A673 (cell line): ENCODE measurements around the gene MECR. TPM values are rescaled to one million over a fixed set of nuclear protein-coding genes. Genes with fewer than 3 reads are reported as not detected.

ENCODE experiments used
- BruUV-seq: library from RNA; stranded (reverse); fragments of 400-500 nt; replicated peaks from 2 replicates; lab custom pipeline; 2021; lab: Mats Ljungman, UMichigan
- CTCF ChIA-PET: fragments of 300-600 bp; sonication (Branson Sonifier 250); formaldehyde crosslinking; loops from one replicate; lab custom pipeline; 2022; ENCODE audit warnings: antibody characterized with exemption; lab: Charles Lee
- POLR2A ChIA-PET: fragments of 300-600 bp; sonication (Branson Sonifier 250); formaldehyde crosslinking; loops from one replicate; lab custom pipeline; 2022; ENCODE audit warnings: antibody characterized with exemption; ENCODE audit not compliant: low non-redundant PET; lab: Charles Lee
- DNase-seq: peaks from one replicate; pipeline ENCODE4 v3.0.0-alpha.2; 2015; ENCODE audit warnings: low spot score
- H3K27ac ChIP-seq: fragments of 200-600 bp; sonication (generic); 2 replicates; pipeline ENCODE4 v1.5.1; 2016; ENCODE audit warnings: mixed run types, low read depth, mild to moderate bottlenecking, mixed read lengths, antibody characterized with exemption, low read length; ENCODE audit not compliant: poor library complexity, severe bottlenecking
- H3K27me3 ChIP-seq: fragments of 200-600 bp; sonication (generic); replicated peaks from 2 replicates; pipeline ENCODE4 v1.6.1; 2017; ENCODE audit warnings: mixed run types, low read depth, mild to moderate bottlenecking, mixed read lengths, antibody characterized with exemption, low read length; ENCODE audit not compliant: insufficient read depth, poor library complexity
- H3K36me3 ChIP-seq: fragments of 200-600 bp; sonication (generic); 2 replicates; pipeline ENCODE4 v1.6.1; 2016; ENCODE audit warnings: mixed run types, mild to moderate bottlenecking, mixed read lengths, antibody characterized with exemption, low read length; ENCODE audit not compliant: insufficient read depth, poor library complexity, severe bottlenecking
- H3K4me1 ChIP-seq: fragments of 200-600 bp; sonication (generic); 2 replicates; pipeline ENCODE4 v1.6.1; 2017; ENCODE audit warnings: mixed run types, mild to moderate bottlenecking, mixed read lengths, antibody characterized with exemption, low read length; ENCODE audit not compliant: insufficient read depth, poor library complexity, severe bottlenecking
- H3K4me3 ChIP-seq: fragments of 200-600 bp; sonication (generic); 2 replicates; pipeline ENCODE4 v1.5.1; 2016; ENCODE audit warnings: low read depth, mixed run types, mild to moderate bottlenecking, mixed read lengths, low read length; ENCODE audit not compliant: poor library complexity, severe bottlenecking
- H3K9me3 ChIP-seq: fragments of 200-600 bp; sonication (generic); 2 replicates; pipeline ENCODE4 v1.6.1; 2016; ENCODE audit warnings: mixed run types, low read depth, mild to moderate bottlenecking, mixed read lengths, antibody characterized with exemption, low read length; ENCODE audit not compliant: poor library complexity, severe bottlenecking
- CTCF ChIP-seq: fragments of 300-800, 200-600 bp; sonication (generic); conservative IDR thresholded peaks from 2 replicates; pipeline ENCODE4 v1.5.1; 2017; ENCODE audit warnings: low read depth, mild to moderate bottlenecking, antibody characterized with exemption, low read length, moderate library complexity, mixed read lengths
- EZH2 ChIP-seq: fragments of 200-600 bp; sonication (generic); IDR thresholded peaks from 2 replicates; pipeline ENCODE4 v1.6.1; 2017; ENCODE audit warnings: borderline replicate concordance, low read depth, mild to moderate bottlenecking, mixed read lengths, antibody characterized with exemption, low read length; ENCODE audit not compliant: poor library complexity, severe bottlenecking
- intact Hi-C: fragments of 100-400 bp; cut with micrococcal nuclease; formaldehyde crosslinking; loops from one replicate; pipeline ENCODE4 v1.10.0; 2022; ENCODE audit not compliant: unreplicated experiment
- total RNA-seq: library from RNA; stranded (reverse); gene quantifications from 2 replicates; pipeline ENCODE4 v1.2.3, GENCODE V29; 2021

Gene MECR
- total RNA-seq, 1 experiment from 2014 or later = 39.0 TPM

DNA sequence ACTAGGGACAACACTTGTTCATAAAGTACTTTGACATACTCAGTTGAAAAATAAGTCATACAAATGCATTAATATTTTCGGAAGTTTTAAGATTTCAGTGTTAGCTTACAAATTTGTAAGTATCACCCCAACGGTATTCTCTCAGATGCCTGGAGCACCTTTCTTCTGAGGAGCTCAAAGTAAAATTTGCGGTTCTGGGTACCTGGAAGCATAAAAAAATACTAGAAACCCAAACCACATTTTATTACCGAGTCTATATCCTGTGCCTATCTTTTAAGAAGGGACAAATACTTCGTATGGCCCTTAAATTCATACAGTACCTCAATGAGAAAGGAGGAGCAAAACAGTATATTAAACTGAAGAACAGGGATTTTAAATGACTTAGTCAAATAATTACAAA, 59.2 kb downstream of the MECR start:
- H3K27me3 ChIP-seq = no peaks in the 10 kb centered on the region
- intact Hi-C loops = no loop called here
- POLR2A ChIA-PET = interaction anchor here (0.6 to 1.0 kb wide), 2 partner anchors 12 to 389 kb away, joined by 3 to 8 read pairs; no protein-coding TSS in a partner anchor
- no peaks in the 10 kb centered on the region for H3K9me3 ChIP-seq
- no peak for DNase-seq
- BruUV-seq = no TSS peak
- H3K27ac ChIP-seq = peak overlapping the region; percentile 34
- no peak overlapping the region for H3K4me3 ChIP-seq
- peaks cover 30% of the 10 kb centered on the region for H3K36me3 ChIP-seq
- CTCF ChIA-PET = interaction anchor here (0.6 kb wide), 1 partner anchor 287 kb away, joined by 6 read pairs; no protein-coding TSS in a partner anchor
- TF ChIP-seq CTCF (no peak), EZH2 (no peak)
- peaks cover 45% of the 10 kb centered on the region for H3K4me1 ChIP-seq

DNA sequence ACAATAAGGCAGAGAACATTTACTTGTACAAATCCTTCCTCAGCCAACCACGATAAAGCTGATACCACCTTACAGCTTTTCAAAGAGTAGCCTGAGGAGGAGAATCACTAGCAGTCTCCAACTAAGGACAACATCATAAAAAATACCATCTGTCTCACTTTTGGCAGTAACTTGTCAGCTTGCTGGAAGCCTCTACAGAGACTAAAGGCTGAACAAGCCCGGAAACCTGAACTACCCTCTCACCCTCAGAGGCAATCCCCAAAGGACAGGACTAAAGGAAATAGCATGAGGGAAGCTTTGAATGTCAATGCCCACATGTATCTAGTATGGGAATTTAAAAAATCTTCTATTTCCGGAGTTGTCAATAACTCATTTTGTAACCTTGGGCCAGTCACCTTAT, 59.6 kb downstream of the MECR start:
- peaks cover 34% of the 10 kb centered on the region for H3K36me3 ChIP-seq
- H3K4me3 ChIP-seq = no peak overlapping the region
- H3K27me3 ChIP-seq = no peaks in the 10 kb centered on the region
- intact Hi-C loops = no loop called here
- peaks cover 41% of the 10 kb centered on the region for H3K4me1 ChIP-seq
- no peaks in the 10 kb centered on the region for H3K9me3 ChIP-seq
- no TSS peak for BruUV-seq
- ChIA-PET CTCF (no interaction called here), POLR2A (interaction anchor here (0.6 to 1.0 kb wide), 2 partner anchors 12 to 388 kb away, joined by 3 to 8 read pairs; no protein-coding TSS in a partner anchor)
- peak overlapping the region; percentile 46 for H3K27ac ChIP-seq
- TF ChIP-seq CTCF (no peak), EZH2 (no peak)
- DNase-seq = peak; percentile 84

DNA sequence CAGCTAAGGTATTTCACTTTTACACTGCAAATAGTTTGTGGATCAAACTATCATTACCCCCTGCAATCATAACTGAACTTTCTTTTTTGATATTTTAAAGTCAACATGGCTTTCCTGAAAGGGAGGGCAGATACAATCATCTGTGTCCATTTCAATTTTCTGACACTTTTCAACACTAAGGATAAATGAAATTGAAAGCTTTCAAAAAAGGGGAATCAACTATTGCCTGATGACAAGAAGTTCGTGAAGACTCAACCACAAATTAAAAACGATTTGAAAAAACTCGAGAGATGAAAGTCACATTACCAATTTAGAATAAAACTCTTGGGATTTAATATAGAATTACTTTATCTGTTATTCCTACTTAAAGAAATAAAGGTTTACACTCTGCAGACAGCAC, 60.8 kb downstream of the MECR start:
- intact Hi-C loops = no loop called here
- no TSS peak for BruUV-seq
- TF ChIP-seq EZH2 (no peak), CTCF (no peak)
- Histone ChIP-seq H3K27me3 (no peaks in the 10 kb centered on the region), H3K4me1 (peaks cover 41% of the 10 kb centered on the region), H3K36me3 (peaks cover 45% of the 10 kb centered on the region), H3K4me3 (no peak overlapping the region), H3K9me3 (no peaks in the 10 kb centered on the region), H3K27ac (no peak overlapping the region)
- ChIA-PET POLR2A (no interaction called here), CTCF (no interaction called here)
- DNase-seq = no peak
